HG02938 (cell line): Measurements from ENCODE around the gene CAB39L.
"Not testable (repeated sequence)": the region's sequence is repeated elsewhere in the genome, so short reads cannot be mapped to it uniquely, and the experiment has no call there.

Source experiments
- ATAC-seq: cut with Tn5 transposase; IDR thresholded peaks from one replicate; pipeline ENCODE4 v1.9.1; 2021; ENCODE audit warnings: mild to moderate bottlenecking, moderate library complexity; ENCODE audit not compliant: unreplicated experiment

Gene CAB39L

GRCh38 chr13:49348751-49349150 lies 95.1 kb downstream of the CAB39L start:
- ATAC-seq: no peak

- no peak for ATAC-seq
Measured at GRCh38 chr13:49347650-49348385, 96.0 kb downstream of the CAB39L start.

GRCh38 chr13:49346460-49346859 lies 97.4 kb downstream of the CAB39L start:
- no peak for ATAC-seq

GRCh38 chr13:49343731-49344130 lies 100.1 kb downstream of the CAB39L start:
- no peak for ATAC-seq

- no peak for ATAC-seq
Measured at GRCh38 chr13:49343255-49343654, 100.6 kb downstream of the CAB39L start.

GRCh38 chr13:49342454-49342853 lies 101.4 kb downstream of the CAB39L start:
- no peak for ATAC-seq

GRCh38 chr13:49341941-49342340 lies 101.9 kb downstream of the CAB39L start:
- no peak for ATAC-seq

GRCh38 chr13:49341517-49341916 lies 102.3 kb downstream of the CAB39L start:
- no peak for ATAC-seq

- no peak for ATAC-seq
Measured at GRCh38 chr13:49340161-49340560, 103.7 kb downstream of the CAB39L start.

GRCh38 chr13:49336655-49337054 lies 107.2 kb downstream of the CAB39L start:
- no peak for ATAC-seq

- no peak for ATAC-seq
Measured at GRCh38 chr13:49330546-49330864, 113.4 kb downstream of the CAB39L start.

GRCh38 chr13:49329831-49330545 lies 113.9 kb downstream of the CAB39L start:
- ATAC-seq: no peak

GRCh38 chr13:49327145-49327544 lies 116.7 kb downstream of the CAB39L start:
- not testable (repeated sequence) for ATAC-seq

- ATAC-seq: no peak
Measured at GRCh38 chr13:49326222-49326917, 117.5 kb downstream of the CAB39L start.

- no peak for ATAC-seq
Measured at GRCh38 chr13:49323344-49323743, 120.5 kb downstream of the CAB39L start.

- ATAC-seq: no peak
Measured at GRCh38 chr13:49322702-49323101, 121.2 kb downstream of the CAB39L start.

GRCh38 chr13:49320975-49321374 lies 122.9 kb downstream of the CAB39L start:
- no peak for ATAC-seq

GRCh38 chr13:49319951-49320350 lies 123.9 kb downstream of the CAB39L start:
- no peak for ATAC-seq

GRCh38 chr13:49319551-49319950 lies 124.3 kb downstream of the CAB39L start:
- no peak for ATAC-seq

GRCh38 chr13:49315756-49316482 lies 127.9 kb downstream of the CAB39L start:
- ATAC-seq: no peak

GRCh38 chr13:49315036-49315565 lies 128.8 kb downstream of the CAB39L start:
- no peak for ATAC-seq
